ENCODE data around the gene GPR83. TPM values are rescaled to one million over a fixed set of nuclear protein-coding genes. Genes with fewer than 3 reads are reported as not detected.
"Not testable (repeated sequence)": the region's sequence is repeated elsewhere in the genome, so short reads cannot be mapped to it uniquely, and the experiment has no call there.

The GPR83 gene
- total and polyA plus RNA-seq, 2 experiments from 2014 or later, result 0.15 TPM; not detected in 1

- no peak overlapping the region for H3K4me3 ChIP-seq
- no peaks in the 10 kb centered on the region for H3K36me3 ChIP-seq
- H3K27ac ChIP-seq, result no peak overlapping the region
- no peaks in the 10 kb centered on the region for H3K9me3 ChIP-seq (ENCODE audit: low read depth)
- DNase-seq (ENCODE audit: low read depth in 1 of 2, low spot score in 1 of 2), result no peak
- no peaks in the 10 kb centered on the region for H3K27me3 ChIP-seq
- TF ChIP-seq CTCF (IDR thresholded peaks at IDR 0.05; ENCODE audit: low read depth, low read length), result no peak
- H3K4me1 ChIP-seq (ENCODE audit: low read depth), result no peaks in the 10 kb centered on the region
Measured at GRCh38 chr11:94376841-94377240, 24.4 kb downstream of the GPR83 start.

GRCh38 chr11:94370576-94370975 is 30.6 kb downstream of the GPR83 start:
- H3K27me3 ChIP-seq; H3K27ac ChIP-seq; H3K4me1 ChIP-seq (ENCODE audit: low read depth); H3K9me3 ChIP-seq (ENCODE audit: low read depth); DNase-seq (ENCODE audit: low read depth in 1 of 2, low spot score in 1 of 2); H3K36me3 ChIP-seq; H3K4me3 ChIP-seq: not testable (repeated sequence)

- not testable (repeated sequence) for H3K9me3 ChIP-seq (ENCODE audit: low read depth); DNase-seq (ENCODE audit: low read depth in 1 of 2, low spot score in 1 of 2); H3K4me1 ChIP-seq (ENCODE audit: low read depth); H3K27me3 ChIP-seq; H3K4me3 ChIP-seq; H3K27ac ChIP-seq; H3K36me3 ChIP-seq
Measured at GRCh38 chr11:94350850-94351563, 50.2 kb downstream of the GPR83 start.

GRCh38 chr11:94346311-94346710 is 54.9 kb downstream of the GPR83 start:
- DNase-seq (ENCODE audit: low read depth in 1 of 2, low spot score in 1 of 2), result not testable (repeated sequence)

GRCh38 chr11:94343495-94343894 is 57.7 kb downstream of the GPR83 start:
- H3K27ac ChIP-seq, result no peak overlapping the region

More at GRCh38 chr11:94346311-94346710, 54.9 kb downstream of the GPR83 start:
- not testable (repeated sequence) for H3K27ac ChIP-seq; H3K4me3 ChIP-seq; H3K4me1 ChIP-seq (ENCODE audit: low read depth); H3K27me3 ChIP-seq; H3K9me3 ChIP-seq (ENCODE audit: low read depth); H3K36me3 ChIP-seq

GRCh38 chr11:94342250-94342649 is 59.0 kb downstream of the GPR83 start:
- Histone ChIP-seq H3K4me1 (ENCODE audit: low read depth) (no peaks in the 10 kb centered on the region), H3K9me3 (ENCODE audit: low read depth) (no peaks in the 10 kb centered on the region), H3K36me3 (no peaks in the 10 kb centered on the region), H3K27me3 (no peaks in the 10 kb centered on the region), H3K4me3 (no peak overlapping the region), H3K27ac (no peak overlapping the region)
- TF ChIP-seq CTCF (IDR thresholded peaks at IDR 0.05; ENCODE audit: low read depth, low read length), result no peak
- DNase-seq (ENCODE audit: low read depth in 1 of 2, low spot score in 1 of 2), result no peak

More at GRCh38 chr11:94343495-94343894, 57.7 kb downstream of the GPR83 start:
- no peaks in the 10 kb centered on the region for H3K9me3 ChIP-seq (ENCODE audit: low read depth)
- DNase-seq (ENCODE audit: low read depth in 1 of 2, low spot score in 1 of 2), result no peak
- H3K36me3 ChIP-seq, result no peaks in the 10 kb centered on the region
- no peak for TF ChIP-seq CTCF (IDR thresholded peaks at IDR 0.05; ENCODE audit: low read depth, low read length)
- H3K4me3 ChIP-seq, result no peak overlapping the region
- no peaks in the 10 kb centered on the region for H3K4me1 ChIP-seq (ENCODE audit: low read depth)
- no peaks in the 10 kb centered on the region for H3K27me3 ChIP-seq

- no peaks in the 10 kb centered on the region for H3K4me1 ChIP-seq (ENCODE audit: low read depth)
- DNase-seq (ENCODE audit: low read depth in 1 of 2, low spot score in 1 of 2), result no peak
- H3K27ac ChIP-seq, result no peak overlapping the region
- H3K4me3 ChIP-seq, result no peak overlapping the region
- no peak for TF ChIP-seq CTCF (IDR thresholded peaks at IDR 0.05; ENCODE audit: low read depth, low read length)
- H3K27me3 ChIP-seq, result no peaks in the 10 kb centered on the region
- H3K36me3 ChIP-seq, result no peaks in the 10 kb centered on the region
- no peaks in the 10 kb centered on the region for H3K9me3 ChIP-seq (ENCODE audit: low read depth)
Measured at GRCh38 chr11:94338651-94339050, 62.6 kb downstream of the GPR83 start.
